Urothelium cell line (cell line): ENCODE results near the gene CHRNA4.

Experiments
- DNase-seq: peaks from one replicate; pipeline ENCODE4 v3.0.0; 2011; ENCODE audit warnings: low spot score, mixed read lengths
- FAIRE-seq: peaks from 2 replicates; lab custom pipeline; 2011; peaks lifted over from hg19 to GRCh38; lab: Jason Lieb, UNC

The CHRNA4 gene

DNA sequence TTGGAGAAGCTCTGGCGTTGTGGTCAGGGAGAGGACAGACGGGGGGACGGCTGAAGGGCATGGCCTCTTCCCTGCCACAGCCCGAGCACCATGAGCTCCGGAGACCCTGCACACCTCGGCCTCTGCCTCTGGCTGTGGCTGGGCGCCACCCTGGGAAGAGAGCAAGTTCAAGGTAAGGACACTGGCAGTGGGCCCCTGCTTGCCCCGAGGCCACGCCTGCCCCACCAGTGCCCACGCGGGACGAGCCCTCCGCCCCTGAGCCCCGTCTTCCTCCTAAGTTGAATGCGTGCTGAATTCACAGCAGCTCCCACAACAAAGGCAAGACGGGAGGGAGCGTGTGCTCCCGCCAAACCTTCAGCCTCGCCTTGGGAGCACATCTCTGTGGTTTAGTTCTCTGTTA, 66.1 kb downstream of the CHRNA4 start:
- DNase-seq (no peak), FAIRE-seq (no peak)

DNA sequence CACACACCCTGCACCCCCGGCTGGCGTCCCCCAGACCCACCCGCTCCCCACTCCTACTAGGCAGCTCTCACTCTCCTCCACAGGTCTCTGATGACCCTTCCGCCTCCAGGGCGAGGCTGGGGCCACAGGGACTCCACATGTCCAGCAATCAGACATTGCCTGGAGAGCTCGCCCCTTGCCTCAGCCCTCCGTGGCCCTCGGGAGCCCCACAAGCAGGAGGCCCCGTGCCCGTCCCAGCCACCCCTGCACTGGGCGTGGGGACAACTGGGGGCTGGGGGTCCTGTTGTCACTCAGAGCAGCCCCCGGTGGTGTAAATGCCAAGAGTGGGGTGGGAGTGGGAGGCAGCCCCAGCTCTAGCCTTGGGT, 66.6 kb downstream of the CHRNA4 start:
- DNase-seq = no peak

DNA sequence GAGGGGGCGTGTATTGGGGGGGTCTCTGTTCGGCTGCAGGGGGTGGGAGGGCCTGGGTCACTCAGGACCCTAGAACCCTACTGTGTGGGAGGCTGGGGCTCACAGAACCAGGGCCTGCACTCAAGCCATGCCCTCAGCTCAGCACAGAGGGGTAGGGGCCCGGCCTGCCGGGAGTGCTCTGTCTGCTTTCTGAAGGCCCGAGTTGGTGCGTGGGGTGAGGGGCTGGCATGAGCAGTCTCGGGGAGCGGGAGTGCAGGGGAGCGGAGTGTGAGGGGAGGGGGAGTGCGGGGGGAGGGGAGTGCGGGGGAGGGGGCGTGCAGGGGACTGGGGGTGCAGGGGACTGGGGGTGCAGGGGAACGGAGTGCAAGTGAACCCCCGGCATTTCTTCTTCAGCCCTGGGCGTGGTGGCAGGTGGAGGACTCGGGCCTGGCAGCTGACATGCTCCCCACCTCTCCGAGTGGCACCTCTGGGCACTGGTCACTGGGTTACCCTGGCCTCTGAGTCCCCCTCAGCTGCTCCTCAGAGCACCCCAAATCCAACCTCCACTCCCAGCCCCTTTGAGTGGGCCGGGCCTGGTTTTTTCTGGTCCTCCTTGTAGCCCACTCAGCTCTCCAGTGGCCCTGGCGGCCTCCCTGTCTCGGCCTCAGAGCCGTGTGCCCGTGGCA, 67.1 kb downstream of the CHRNA4 start:
- FAIRE-seq = peak; percentile 79
- no peak for DNase-seq

More for the DNA sequence above, 66.6 kb downstream of the CHRNA4 start:
- peak; percentile 50 for FAIRE-seq

DNA sequence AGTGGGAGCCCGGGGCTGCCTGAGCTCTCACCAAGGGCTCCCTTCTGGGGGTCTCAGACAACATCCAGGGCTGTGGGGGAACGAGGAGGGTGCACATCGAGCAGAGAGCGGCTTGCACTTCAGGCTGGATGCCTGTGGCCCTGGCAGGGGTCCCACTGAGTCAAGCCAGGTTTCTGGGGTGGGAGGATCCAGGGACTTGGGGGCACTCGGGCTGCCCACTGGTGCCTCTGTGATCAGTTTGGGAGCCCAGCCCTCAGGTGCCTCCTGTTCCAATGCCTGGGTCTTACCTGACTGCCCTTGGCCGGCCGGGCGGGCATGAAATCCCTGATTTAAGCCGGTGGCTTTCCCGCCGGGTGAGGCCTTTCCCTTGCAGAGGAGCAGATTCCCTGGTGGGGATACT, 67.7 kb downstream of the CHRNA4 start:
- DNase-seq = no peak
- FAIRE-seq = no peak
